Keratinocyte (primary cell): ENCODE results near the gene PLCB3.

Source experiments
- EZH2 ChIP-seq: IDR thresholded peaks from one replicate; pipeline ENCODE4 v1.6.1; 2012; ENCODE audit warnings: inconsistent platforms, mild to moderate bottlenecking, low read length, moderate library complexity
- TF ChIP-seq, protein P1 (sequence below), 3 experiments: IDR thresholded peaks in 1 of 3; conservative IDR thresholded peaks in 1 of 3; optimal IDR thresholded peaks in 1 of 3; 2 replicates in 2 of 3; 3 replicates in 1 of 3; pipeline versions ENCODE3 to v1.5.1; 2011; ENCODE audit warnings: low read length in 3 of 3, mild to moderate bottlenecking in 3 of 3, moderate library complexity in 2 of 3, control low read depth in 1 of 3, inconsistent platforms in 1 of 3; ENCODE audit not compliant: insufficient read depth in 2 of 3; ENCODE audit errors: extremely low read depth in 1 of 3

DNA sequence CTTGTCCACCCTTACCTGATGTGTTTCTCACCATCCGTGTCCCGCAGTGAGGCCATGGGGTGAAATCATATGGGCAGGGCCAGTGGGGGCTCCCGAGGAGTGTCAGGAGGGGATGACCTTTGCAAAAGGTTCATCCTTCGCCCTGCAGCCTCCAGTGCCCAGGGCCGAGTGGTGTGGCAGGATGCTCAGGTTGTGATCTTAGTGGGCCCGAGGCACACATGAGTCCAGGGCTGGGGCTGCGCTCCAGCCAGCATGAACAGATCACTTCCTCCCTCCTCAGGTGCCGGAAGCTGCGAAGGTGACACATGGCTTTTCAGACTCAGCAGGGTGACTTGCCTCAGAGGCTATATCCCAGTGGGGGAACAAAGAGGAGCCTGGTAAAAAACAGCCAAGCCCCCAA lies 13.3 kb upstream of the PLCB3 start:
- TF ChIP-seq, protein P1, sequence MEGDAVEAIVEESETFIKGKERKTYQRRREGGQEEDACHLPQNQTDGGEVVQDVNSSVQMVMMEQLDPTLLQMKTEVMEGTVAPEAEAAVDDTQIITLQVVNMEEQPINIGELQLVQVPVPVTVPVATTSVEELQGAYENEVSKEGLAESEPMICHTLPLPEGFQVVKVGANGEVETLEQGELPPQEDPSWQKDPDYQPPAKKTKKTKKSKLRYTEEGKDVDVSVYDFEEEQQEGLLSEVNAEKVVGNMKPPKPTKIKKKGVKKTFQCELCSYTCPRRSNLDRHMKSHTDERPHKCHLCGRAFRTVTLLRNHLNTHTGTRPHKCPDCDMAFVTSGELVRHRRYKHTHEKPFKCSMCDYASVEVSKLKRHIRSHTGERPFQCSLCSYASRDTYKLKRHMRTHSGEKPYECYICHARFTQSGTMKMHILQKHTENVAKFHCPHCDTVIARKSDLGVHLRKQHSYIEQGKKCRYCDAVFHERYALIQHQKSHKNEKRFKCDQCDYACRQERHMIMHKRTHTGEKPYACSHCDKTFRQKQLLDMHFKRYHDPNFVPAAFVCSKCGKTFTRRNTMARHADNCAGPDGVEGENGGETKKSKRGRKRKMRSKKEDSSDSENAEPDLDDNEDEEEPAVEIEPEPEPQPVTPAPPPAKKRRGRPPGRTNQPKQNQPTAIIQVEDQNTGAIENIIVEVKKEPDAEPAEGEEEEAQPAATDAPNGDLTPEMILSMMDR (optimal IDR thresholded peaks at IDR 0.05 in 1 of 3, IDR thresholded peaks at IDR 0.05 in 1 of 3, conservative IDR thresholded peaks at IDR 0.05 in 1 of 3; ENCODE audit: extremely low read depth in 1 of 3, insufficient read depth in 2 of 3, low read length in 3 of 3): no peak
- no peak for TF ChIP-seq EZH2
